ELF-1 (cell line): ENCODE measurements around the gene ZNF618.
A peak's percentile ranks its signal among the peaks of the same experiment; 100 is the strongest.

Source experiments
- DNase-seq: peaks from one replicate; pipeline ENCODE4 v3.0.0-alpha.2; 2016; ENCODE audit warnings: low read depth, low spot score

Gene ZNF618

DNA sequence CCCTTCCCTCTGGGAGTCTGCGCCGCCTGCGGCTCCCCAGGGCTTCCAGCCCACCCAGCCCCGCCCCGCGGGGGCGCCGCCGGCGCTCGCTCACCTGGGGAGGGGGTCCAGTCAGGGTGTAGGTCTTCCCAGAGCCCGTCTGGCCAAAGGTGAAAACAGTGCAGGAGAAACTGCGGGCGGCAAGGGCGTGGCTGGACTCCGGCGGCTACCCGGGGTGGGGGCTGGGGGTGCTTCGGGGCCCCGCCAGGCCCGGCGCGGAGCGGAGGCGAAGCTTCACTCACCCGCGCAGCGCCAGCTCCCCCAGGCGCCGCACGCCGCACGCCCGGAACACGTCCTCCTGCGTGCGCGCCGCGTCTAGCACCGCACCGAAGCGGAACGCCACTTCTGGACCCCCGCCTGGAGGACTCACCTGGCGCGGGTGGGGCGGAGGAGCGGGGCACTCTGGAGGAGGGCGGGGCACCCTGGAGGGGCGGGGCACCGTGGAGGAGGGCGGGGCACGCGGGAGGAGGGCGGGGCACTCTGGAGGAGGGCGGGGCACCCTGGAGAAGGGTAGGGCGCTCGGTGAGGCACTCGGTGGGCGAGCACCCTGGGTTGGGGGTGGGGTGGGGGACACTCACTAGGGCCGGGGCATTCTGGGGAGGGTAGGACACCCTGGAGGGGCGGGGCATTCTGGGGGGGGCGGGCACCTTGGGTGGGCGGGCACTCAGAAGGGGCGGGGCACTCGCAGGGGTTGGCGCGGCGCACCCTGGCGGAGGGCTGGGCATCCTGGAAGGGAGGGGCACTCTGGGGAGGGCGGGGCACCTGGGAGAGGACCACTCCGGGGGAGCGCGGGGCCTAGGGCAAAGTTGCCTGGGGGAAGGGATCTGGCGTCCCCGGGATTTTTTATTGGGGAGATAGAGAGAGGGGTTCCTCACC, 222.2 kb downstream of the ZNF618 start:
- DNase-seq: peak; percentile 44

DNA sequence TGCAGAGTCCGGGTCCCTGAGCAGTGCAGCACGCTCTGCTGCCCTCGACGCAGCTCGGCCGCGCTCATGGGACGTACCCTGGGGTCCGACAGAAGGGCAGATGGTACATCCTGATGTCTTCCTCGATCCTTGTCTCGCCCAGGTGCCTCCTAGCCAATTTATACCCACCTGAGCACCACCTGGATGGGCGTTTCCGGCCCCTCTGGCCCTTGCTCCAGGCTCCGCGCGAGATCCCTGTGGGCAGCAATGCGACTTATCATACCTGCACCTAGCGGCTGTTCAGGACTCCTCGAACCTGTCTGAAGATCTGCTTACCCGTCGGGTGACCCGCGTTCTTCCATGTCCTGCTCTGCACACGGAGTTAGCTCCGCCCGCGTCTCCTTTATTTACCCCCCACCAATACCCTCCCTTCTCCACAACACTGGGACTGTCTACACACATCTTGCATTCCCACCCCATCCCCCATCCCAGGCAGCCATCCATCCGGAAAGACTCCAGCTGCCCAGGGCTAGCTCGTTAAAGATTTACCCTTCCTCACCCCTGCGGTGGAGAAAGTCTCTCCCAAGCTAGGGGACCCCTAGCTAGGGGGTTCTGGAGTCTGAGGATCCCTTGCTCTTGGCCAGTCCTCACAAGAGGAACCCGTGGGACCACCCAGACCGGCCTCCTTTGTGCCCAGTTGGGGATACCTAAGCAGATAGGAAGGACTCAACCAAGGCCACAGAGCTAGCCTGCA, 223.0 kb downstream of the ZNF618 start, which contains the start of gene KIF12:
Gene KIF12 (minus strand): TSS at position 357 of the 733 bp plus-strand sequence. CDS start 16 bp downstream, at position 341.
- peak; percentile 67 for DNase-seq

- DNase-seq: no peak
Observed at GRCh38 chr9:114099669-114100270, 223.7 kb downstream of the ZNF618 start.

DNA sequence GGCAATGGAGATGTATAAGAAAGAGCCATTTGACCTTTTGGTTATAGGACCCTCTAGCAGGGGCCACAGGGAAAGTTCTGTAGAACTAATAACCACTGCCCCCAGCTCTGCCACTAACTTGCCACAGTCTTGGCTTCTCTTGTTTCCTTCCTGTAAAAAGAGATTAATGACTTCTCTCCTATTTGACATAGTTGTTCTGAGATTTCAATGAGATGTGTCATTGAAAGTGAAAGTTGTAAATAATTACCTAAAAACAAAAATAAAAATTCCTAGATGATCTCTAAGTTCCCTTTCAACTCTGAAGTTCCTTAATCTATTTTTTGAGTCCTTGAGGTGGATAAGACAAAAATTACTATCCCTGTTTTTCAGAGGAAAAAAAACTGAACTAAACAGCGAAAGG, 224.4 kb downstream of the ZNF618 start:
- no peak for DNase-seq

GRCh38 chr9:114102484-114102883, 226.4 kb downstream of the ZNF618 start:
- DNase-seq: no peak

DNA sequence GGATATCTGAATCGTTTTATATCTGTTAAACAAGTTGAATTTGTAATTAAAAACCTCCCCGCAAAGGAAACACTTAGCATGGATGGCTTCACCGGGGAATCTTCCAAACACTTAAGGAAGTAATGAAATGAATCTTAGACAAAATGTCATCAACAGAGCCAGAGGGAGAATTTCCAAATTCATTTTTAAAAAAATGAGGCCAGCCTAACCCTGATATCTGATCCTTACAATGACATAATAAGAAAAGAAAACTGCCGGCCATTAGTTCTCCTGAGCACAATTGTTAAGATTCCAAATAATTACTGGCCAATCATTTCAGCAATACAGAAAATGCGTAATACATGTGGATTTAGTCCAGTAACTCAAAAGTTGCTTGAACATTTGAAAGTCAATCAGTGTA, 229.1 kb downstream of the ZNF618 start:
- DNase-seq: no peak
